HG02763 (cell line): ENCODE measurements around the gene C20orf204.
A peak's percentile ranks its signal among the peaks of the same experiment; 100 is the strongest.

Experiments
- ATAC-seq: cut with Tn5 transposase; IDR thresholded peaks from one replicate; pipeline ENCODE4 v1.9.1; 2021; ENCODE audit warnings: mild to moderate bottlenecking, moderate library complexity; ENCODE audit not compliant: unreplicated experiment

C20orf204 gene

DNA sequence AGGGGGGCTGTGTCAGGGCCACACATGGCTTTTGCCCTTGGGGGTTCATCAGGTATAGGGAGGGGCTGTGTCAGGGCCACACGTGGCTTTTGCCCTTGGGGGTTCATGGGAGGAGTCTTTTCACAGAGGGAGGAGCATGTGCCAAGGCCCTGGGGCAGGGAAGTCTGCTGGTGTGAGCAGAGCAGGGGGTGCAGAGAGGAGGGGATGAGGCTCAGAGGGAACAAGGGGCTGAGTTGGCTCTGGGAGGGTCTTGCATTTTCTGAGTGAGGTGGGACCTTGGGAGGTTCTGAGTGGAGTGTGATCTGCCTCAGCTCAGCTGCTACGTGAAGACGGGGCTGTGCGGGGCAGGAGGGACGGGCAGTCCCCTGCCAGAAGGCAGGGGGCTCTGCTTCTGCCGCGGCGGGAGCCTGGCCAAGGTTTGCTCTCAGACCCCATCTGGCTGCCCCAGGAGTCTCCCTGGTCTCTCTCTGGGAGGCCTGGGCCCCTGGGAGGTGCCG, 19.5 kb downstream of the C20orf204 start:
- ATAC-seq, result no peak

DNA sequence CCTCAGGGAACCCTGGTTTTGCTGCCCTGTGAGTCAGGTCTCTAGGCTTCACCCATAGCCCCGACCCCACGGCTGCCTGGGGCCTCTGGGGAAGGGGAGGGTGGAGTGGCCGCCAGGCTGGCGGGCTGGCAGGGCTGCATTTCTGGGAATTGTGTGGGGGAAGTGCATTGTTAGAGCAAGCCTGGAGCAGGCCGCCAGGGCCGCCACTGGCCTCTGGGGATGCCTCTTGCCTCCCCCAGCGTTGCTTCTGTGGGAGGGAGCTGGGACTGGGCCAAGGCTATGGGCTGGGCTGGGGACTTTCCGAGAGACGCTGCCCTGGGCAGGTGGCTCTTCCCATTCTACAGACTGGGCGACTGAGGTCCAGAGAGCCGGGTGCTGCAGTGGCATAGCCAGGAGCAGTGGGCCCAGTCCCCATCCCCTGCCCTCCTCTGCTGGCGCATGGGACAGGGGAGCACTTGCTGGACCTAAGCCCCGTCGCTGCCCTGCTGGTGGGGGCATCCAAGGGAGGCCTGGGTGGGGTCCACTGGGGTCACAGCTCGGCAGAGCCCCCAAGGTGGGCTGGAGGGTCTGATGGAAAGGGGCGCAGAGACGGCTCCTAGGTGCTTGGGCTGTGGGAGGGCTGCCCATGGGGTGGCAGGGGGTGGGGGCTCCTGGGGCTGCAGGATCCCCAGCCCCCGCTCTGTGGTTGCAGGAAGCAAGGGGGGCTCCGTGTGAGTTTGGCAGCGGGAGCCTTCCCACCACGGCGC, 20.1 kb downstream of the C20orf204 start:
- no peak for ATAC-seq

DNA sequence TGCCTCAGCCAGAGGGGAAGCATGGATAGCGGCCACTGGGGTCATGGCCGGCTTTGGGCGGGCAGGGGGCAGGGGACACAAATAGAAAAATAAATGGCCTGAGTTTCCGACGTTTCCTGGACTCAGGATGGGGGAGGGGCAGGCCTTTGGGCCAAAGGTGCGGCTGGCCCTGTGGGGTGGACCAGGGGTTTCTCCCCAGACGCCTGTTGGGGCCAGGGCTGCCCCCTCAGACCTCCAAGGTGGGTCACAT, 20.6 kb downstream of the C20orf204 start:
- ATAC-seq, result no peak

DNA sequence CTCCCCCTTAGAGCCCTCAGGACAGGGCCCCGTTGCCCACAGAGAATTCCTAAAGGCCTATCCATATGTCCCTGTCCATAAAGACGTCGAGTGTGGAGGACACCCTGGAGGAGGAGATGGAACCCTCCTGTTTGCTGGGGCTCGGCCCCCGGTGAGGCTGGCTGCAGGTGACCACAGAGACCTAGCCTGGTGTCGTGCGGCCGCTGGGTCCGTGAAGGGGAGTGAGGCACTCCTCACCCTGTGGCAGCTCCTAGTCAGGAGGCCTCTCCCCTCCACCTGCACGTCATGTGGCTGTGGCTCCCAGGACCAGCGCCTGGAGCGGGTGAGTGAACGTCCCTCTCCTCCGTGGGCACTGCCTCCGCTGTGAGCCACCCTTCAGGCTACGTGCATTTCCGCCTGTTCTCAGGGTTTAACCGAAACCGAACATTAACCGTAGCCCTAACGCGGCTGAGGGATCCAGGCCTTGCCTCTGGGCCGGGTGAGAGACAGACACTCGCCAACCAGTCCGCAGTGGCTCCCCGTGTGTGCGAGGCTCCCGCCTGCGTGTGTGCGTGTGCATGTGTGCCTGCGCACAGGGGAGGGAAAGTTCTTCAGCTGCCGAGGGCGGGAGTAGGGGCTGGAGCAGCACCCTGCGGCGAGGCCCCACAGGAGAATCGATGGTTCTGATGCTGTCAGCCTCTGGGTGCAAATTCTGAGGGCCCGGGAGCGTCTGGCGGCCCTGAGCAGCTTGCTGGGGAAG, 21.1 kb downstream of the C20orf204 start:
- no peak for ATAC-seq

DNA sequence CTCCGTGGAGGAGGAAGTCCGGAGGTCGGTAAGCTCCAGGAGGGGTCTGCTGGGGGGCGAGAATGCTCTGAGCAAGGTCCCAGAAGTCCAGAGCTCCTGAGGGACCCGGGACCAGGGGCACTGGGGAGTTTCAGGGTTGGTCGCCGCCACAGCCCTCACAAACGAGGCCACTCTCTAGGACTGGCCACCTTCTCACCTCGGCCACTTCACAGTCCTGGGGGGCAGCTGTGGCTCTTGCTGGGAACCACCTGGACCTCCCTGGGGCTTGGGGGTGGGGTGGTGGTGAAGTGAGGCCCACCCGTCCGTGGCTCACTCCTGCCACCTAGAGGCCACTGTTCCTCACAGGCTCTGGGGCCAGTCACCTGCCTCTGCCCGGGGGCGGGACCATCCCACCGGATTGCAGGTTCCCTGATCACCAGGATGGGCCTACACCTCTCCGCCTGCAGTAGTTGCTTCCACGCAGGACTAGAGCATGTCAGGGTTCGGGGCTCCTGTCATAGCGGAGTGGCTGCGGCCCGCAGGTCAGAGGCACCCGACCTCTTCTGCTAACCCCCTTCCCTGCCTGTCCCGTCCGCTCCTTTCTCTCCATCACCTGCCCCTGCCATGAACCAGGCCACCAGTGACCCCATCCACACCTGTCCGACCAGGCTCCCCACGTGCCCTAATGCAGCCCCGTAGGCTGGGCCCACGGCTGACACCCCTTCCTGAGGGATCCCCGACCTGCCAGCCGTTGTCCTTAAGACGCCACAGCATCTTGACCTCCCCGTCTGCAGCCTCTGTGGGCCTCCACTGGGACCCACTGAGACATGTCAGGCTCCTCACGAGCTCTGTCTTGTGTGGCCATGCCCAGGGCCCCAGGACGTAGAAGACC, 21.9 kb downstream of the C20orf204 start:
- ATAC-seq, result no peak

DNA sequence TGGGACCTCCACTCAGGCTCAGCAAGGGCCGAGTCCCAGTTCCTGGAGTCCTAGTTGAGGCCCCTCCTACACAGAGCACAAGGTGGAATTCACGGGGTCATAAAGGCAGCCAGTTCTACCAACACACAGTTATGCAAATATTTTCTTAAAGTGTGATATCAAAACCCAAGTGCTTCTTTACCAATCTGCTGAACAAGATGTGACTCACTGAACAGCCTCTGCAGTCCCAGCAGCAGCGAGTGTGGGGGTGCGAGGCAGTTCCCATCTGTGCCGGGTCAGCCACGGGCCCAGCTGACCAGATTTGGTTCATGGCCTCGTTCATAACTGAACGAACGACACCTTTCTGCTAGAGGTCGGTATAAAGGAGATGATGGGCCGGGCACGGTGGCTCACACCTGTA, 22.6 kb downstream of the C20orf204 start:
- no peak for ATAC-seq

DNA sequence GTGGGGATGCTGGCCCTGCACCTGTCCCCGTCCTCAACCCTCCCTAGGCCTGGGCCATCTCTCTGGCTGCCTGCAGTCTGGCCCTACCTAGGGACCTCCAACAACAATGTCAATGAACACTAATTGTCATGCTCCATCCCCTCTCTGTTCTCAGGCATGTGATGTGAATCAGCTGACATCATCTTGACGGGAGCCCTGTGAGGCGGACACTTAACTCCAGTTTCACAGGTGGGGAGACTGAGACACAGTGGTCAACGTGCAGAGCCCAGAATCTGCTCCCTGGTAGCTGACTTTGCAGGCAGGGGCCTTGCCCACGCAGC, 26.3 kb downstream of the C20orf204 start:
- ATAC-seq, result no peak

DNA sequence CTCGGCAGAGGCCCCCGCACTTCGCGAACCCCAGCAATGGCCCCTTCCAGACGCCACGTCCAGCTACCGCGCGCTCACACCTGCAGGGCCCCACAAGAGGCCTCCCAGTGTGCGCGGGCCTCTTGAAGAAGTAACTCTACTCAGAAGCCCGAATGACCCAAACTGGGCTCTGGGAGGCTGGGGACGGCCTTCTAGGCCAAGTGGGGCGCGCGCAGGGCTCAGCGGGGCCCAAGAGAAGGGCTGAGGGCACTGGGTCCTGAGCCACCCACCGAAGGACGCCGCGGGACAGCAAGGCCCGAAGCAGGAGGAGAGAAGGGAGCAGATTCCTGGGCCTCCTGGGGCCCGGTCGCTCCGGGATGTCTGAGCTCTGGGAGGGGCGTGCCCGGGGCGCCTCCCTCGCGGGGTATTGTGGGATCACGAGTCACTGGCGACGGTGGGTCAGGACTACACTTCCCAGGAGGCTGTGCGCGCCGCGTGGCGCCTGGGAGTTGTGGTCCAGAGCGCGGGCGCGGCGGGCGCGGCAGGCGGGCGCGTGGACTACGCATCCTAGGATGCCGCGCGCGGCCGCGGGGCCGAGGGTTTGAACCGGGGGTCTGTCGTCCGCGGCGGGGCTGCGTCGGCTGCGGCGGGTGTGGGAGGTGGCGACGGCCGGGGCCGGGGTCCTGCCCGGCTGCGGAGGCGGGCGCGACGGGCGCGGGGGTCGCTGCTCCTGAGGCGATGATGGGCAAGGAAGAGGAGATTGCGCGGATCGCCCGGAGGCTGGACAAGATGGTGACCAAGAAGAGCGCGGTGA, 26.8 kb downstream of the C20orf204 start, which contains the start of gene TCEA2:
TSS of gene TCEA2 (plus strand) at position 603 of the 793 bp plus-strand sequence. CDS start at position 718, 115 bp downstream.
- ATAC-seq, result peak; percentile 83

DNA sequence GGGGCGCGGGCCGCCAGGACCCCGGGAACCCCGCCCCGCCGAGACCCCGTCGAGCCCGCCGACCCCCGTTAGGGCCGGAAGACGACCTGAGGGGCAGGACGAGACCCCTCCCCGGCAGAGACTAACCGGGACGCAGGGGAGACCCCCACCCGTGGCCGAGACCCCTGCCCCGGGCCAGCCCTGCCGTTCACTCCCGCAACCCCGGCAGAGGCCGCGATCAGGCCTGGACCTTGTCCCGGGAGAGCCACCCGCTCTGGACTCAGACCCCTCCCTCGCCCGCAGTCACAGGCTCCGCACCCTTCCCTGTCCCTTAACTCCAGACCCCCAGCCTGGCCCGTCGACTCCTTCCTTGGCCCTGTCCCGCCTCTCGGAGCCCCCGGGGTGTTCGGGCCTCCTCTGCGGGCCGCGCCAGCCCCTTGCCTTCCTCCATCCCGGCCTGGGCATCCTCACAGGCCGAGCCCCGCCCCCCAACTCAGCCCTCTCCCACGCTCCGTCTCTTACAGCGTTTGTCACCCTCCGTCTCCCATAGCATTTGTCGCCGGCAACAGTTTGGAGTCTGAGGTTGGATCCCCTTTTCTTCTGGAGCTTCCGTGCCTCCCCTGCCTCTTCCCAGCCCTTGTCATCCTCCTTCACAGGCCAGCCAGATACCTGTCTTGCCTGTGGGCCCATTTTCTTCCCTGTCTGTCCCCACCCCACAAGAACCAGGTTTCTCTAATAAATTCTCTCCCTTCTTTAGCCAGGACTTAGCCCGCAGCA, 27.6 kb downstream of the C20orf204 start:
- ATAC-seq, result no peak

DNA sequence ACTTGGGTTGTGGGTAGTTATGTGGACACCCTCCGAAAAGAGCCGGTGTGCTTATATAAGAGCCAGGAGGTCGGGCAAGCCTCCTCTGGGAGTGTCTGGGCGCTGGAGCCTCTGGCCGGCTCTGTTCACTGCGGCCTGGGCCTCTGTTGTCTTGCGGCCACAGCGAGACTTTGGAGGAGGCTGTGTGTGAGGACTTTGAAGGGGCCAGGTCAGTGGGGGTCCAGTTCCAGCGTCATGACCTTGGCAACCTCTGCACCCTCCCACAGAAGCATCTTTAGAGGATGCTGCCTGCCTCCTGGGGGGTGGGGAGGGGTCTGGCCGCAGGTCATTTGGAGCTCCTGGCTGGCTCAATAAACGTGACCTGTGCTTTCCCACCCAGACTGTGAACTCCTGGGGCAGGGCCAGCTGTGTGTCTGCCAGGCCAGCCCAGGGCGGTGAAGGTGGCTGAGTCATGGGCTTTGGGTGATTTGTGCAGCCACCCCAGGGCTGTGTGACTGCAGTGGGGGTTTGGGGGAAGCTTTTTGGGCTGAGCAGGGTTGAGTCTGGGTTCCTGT, 28.2 kb downstream of the C20orf204 start:
- ATAC-seq, result no peak

DNA sequence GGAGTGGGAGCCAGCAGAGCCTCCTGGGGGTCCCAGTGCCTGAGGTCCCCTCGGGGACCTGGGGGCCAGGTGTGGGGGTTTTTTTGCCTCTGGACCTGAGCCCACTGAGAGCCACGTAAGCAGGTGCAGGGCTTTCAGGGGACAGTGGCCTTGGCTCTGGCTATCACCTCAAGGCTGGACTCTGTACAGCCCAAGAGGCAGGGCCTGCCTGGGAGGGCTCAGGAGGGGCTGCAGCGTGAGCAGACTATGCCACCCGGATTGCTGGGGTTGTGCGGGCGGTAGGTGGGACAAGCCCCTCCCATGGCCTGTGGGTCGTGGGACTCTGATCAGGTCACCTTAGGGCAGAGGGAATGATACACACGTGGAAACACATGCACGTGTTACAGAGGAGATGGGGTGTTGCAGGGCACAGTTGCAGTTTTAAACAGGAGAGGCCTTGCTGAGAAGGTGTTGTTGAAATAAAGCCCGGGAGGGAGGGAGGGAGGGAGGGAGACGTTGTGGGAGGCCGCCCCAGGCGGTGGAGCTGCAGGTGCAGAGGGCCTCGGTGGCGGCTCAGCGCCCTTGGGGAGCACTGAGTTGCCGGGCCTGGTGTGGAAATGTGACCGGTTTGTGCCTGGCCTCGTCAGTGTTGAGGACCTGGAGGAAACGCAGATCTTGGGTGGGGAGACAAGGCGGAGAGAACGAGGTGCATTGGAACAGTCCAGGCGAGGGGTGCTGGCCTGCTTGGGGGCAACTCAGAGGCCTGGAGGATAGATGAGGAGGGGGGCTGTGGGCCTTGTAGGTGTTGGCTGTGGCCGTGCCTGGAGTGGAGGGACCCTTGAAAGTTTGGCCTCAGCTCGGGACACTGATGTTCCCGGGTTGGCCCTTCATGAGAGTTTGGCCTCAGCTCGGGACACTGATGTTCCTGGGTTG, 29.3 kb downstream of the C20orf204 start:
- no peak for ATAC-seq

DNA sequence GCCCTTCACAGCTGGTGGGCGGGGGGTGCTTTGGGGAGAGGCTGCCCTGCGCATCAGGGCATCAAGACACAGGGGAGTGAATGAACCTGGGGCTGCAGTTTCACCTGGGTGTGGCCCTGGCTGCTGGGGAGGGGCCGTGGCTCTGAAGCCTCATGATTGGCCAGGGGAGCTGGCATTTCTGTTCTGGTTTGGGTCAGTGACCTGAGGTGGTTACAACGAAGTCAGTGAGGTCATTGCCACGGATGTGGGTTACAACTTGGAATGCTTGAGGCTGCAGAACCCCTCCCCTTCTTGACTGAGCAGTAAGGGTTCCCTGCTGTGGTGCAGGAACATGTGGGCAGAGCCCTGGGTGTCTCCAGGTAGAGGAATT, 30.0 kb downstream of the C20orf204 start:
- ATAC-seq, result no peak

DNA sequence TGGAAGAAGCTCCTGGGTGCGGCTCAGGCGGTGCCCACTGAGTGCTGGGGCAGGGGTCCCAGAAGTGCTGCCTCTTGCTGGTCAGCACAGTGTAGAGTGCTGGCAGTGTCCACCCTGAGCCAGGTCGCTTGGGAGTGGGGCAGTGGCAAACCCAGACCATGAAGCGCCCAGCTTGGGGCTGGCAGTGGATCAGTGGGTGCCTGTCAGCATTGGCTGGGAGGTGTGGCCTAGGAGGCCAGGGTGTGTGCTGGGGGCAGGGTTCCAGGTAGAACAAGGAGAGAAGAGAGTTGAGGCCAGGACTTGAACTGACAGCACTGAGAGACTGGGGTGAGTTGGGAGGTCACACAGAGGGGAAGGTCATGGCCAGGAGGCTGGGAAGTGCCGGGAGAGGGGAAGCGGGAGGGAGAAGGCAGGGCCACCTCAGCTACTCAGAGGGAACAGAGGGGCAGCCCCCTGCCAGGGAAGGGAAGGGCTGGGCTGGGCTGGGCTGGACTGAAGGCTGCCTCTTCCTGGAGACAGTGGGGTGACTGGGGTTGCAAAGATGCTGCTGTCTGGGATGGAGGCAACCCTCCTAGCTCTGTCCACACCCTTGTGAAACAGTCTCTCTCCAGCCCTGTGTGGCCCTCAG, 31.1 kb downstream of the C20orf204 start:
- no peak for ATAC-seq

DNA sequence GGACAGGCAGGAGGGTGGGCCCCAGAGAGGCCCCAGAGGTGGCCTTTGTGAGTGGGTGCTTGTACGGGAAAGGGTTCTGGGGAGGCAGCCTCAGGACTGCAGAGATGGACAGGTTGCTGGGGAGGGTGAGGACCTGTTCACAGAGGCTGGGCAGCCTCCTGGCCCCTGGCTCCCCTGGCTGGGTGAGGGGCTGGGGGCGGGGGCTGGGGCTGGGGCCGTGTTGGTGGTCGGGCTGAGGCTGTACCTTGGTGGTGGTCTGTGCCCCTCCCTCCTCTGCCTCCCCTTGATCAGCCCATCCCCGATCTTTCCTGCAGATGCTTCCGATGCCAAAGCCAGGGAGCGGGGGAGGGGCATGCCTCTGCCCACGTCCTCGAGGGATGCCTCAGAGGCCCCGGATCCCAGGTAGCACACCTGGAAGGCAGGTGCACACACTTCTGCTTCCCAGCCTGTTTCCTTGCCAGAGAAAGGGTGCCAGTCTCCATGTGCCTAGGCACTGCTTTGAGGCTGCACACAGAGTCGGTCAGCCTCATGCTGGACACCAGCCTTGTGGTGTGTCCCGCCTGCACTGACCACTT, 31.8 kb downstream of the C20orf204 start:
- no peak for ATAC-seq

DNA sequence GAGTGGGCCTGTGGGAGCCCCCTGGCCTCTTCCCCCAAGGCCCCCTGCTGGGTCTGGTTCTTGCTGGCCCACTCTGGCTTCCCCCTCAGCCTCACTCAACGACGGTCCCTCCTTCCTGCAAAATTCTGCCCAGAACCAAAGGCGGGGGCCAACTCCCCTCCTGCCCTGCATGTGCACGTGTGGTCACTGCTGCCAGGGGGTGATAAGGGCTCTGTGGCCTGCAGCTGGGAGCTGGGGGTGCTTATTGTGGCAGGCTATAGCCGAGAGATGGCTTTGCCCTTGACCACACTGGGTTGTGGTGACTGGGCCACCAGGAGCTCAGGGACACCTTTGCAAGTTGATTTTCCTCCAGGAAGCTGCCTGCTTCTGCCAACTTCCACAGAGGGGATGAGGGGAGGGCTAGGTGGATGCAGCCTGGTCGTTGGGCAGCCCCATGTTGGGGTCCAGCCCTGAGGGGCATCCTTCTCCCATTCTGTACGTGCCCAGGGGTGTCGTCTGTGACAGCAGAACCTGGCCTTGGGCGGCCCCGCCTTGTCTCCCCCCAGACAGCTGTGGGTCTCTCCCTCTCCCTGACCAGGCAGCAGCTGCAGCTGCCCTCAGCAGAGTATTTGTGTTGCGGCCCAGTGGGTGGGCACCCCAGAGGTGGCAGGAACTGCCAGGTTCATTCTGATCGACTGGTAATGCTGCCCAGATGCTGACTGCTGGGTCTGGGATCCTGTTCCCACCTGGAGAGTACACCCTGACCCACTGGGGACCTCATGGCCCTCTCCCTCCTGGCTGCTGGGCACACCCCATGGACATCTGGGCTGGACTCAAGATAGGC, 32.6 kb downstream of the C20orf204 start:
- ATAC-seq, result no peak

DNA sequence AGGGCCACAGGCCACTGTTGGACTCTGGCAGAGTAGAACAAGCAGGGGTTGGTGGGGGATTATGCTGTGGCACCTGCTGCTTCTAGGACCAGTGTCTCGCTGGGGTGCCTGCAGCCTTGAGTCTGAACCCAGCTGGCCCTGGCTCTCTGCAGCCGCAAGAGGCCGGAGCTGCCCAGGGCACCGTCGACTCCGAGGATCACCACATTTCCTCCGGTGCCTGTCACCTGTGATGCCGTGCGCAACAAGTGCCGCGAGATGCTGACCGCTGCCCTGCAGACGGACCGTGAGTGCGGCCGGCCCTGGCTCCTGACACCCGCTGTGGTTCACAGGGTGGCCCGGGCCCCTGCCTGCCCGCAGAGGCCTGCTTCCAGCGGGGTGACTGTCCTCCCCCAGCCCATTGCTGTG, 33.2 kb downstream of the C20orf204 start:
- no peak for ATAC-seq

DNA sequence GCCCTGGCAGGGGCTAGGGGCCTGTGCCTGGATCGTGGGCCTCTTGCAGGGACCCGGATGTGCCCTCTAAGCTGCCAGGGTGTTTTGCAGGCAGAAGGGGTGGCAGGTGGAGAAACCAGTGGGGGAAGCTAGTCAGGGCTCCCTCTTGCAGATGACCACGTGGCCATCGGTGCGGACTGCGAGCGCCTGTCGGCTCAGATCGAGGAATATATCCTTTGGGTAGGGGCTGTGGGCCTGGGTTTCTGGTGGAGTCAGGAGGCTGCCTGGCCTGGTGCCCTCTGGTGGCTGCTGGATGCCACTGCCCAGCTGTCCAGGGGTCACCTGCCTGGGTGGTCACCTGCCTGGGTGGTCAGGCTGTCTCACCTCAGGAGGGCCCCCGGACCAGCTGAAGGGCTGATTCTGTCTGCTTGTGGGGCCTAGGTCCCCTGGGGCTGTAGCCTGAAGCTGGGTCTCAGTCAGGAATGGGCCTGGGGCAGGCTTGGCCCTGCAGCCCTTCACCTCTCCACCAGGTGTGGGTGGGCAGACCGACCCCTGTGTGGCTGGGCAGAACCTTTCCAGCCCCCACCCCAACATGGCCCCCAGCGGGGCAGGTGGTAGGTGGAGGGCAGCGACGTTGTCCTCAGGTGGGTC, 33.7 kb downstream of the C20orf204 start:
- no peak for ATAC-seq
